A204.1 (cell line): ENCODE results near the gene PRKAR1A.
"Not testable (repeated sequence)": the region's sequence is repeated elsewhere in the genome, so short reads cannot be mapped to it uniquely, and the experiment has no call there.

Experiments used
- FAIRE-seq: peaks from 2 replicates; lab custom pipeline; 2012; peaks lifted over from hg19 to GRCh38; lab: Jason Lieb, UNC

PRKAR1A gene

GRCh38 chr17:68511671-68512246 is 471 bp upstream of the PRKAR1A start:
- no peak for FAIRE-seq

- no peak for FAIRE-seq
Observed at GRCh38 chr17:68512960-68513474, 787 bp downstream of the PRKAR1A start.

DNA sequence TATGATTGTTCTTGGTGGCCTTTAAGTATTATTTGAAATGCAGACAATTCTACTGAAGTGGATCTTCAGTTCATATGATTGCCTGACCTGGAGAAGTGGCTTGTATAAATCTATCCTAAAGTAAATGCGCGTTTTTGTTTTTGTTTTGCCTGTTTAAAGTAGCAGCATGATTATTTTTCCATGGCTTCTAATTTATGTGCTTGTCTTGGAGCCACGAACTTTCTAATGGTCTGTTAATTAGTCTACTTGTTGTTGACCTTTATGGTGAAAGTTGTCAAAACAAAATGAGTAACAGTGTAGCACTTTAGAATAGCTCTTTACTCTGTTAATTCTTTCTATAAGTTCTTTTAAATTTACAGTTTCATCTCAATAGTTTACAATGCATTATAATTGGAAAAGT is 1.7 kb downstream of the PRKAR1A start:
- no peak for FAIRE-seq

DNA sequence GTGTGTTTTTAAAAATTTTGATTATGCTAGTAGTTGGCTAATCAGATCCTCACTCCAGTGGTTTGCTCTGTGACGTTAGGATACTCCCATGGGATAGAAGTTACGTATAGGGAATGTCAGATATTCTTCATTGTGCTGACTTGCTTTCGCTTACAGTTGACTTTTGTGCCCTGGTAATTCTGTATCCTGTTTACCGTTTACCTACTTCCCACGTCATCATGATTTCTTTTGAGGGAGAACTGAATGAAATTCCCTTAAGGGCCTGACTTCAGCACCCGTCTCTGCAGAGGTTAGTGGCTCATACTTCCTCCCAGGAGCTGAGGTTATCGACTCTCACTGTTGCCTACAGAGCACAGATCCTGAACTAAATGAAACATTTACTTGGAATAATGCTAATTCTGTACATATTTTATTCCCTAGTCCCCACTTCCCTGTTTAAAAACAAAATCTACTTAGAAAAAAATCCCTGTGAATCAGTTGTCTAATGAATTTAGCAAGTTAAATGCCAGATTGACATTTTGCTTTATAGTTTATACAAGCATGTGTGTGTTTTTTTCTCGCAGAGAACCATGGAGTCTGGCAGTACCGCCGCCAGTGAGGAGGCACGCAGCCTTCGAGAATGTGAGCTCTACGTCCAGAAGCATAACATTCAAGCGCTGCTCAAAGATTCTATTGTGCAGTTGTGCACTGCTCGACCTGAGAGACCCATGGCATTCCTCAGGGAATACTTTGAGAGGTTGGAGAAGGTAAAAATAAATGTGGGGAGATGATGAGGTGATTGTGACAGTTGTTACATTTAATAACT is 2.8 kb downstream of the PRKAR1A start:
- no peak for FAIRE-seq

GRCh38 chr17:68516732-68517131 is 4.5 kb downstream of the PRKAR1A start:
- no peak for FAIRE-seq

DNA sequence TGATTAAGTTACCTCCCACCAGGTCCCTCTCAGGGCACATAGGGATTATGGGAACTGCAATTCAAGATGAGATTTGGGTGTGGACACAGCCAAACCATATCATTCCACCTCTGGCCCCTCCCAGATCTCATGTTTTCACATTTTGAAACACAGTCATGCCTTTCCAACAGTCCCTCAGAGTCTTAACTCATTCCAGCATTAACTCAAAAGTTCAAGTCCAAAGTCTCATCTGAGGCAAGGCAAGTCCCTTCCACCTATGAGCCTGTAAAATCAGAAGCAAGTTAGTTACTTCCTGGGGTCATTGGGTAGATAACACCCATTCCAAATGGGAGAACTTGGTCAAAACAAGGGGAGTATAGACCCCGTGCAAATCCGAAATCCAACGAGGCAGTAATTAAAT is 5.4 kb downstream of the PRKAR1A start:
- FAIRE-seq = not testable (repeated sequence)

- FAIRE-seq = no peak
Observed at GRCh38 chr17:68518063-68518815, 6.0 kb downstream of the PRKAR1A start.

- FAIRE-seq = not testable (repeated sequence)
Observed at GRCh38 chr17:68519051-68519450, 6.8 kb downstream of the PRKAR1A start.

DNA sequence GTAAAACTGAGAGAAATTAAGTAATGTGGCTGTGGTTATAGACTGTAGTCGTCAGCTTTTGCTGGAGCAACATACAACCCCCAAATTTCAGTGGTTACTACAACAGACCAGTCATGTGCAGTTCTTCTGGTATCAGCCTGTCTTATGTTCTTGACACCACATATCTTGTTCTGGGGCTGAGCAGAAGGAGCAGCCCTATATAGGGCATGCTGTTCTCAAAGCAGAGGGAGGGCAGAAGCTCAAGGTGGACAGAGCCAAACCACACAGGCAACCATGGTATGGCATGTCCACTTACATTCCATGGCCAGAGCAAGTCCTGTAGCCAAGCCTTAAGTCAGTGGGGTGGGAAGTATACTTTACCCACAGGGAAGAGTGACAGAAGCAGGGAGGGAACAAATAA is 7.7 kb downstream of the PRKAR1A start:
- no peak for FAIRE-seq

GRCh38 chr17:68522266-68522665 is 10.0 kb downstream of the PRKAR1A start:
- FAIRE-seq = no peak

GRCh38 chr17:68526548-68526947 is 14.3 kb downstream of the PRKAR1A start:
- FAIRE-seq = no peak

DNA sequence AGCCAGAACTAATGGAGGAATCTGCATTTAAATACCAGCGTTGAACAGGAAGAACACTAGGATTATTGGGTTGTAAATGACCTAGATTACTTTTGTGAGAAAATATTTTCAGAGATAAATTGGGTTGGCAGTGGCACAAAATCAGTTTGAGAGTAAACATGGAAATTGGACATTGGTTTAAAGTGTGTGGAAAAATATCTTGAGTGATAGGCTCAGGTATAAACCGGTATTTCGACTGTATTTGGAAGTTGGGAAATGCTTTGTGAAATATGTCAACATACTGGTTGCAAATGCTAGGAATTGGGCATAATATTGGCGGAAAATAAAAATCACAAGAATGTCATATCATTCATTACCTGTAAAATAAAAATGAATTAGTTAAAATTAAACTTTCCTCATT is 15.1 kb downstream of the PRKAR1A start:
- FAIRE-seq = no peak

- no peak for FAIRE-seq
Observed at GRCh38 chr17:68531252-68531651, 19.0 kb downstream of the PRKAR1A start.

DNA sequence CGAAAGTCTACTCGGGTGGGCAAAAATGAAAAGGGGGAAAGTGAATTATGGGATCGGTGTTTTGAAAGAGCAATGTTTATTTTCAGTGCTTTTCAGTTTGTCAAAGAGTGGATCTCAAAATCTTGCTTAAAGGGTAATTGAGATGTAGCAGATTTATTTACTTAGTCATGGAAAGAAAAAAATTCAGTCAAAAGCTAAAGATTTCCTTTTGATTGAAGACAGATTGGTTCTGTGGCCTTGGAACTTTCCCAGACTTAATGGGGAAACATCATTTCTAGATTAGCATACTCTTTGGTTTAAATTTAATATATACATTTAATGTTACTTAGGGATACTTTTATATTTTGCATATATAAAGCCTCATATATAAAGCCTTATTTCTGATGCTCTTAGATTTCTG is 20.6 kb downstream of the PRKAR1A start:
- FAIRE-seq = no peak

DNA sequence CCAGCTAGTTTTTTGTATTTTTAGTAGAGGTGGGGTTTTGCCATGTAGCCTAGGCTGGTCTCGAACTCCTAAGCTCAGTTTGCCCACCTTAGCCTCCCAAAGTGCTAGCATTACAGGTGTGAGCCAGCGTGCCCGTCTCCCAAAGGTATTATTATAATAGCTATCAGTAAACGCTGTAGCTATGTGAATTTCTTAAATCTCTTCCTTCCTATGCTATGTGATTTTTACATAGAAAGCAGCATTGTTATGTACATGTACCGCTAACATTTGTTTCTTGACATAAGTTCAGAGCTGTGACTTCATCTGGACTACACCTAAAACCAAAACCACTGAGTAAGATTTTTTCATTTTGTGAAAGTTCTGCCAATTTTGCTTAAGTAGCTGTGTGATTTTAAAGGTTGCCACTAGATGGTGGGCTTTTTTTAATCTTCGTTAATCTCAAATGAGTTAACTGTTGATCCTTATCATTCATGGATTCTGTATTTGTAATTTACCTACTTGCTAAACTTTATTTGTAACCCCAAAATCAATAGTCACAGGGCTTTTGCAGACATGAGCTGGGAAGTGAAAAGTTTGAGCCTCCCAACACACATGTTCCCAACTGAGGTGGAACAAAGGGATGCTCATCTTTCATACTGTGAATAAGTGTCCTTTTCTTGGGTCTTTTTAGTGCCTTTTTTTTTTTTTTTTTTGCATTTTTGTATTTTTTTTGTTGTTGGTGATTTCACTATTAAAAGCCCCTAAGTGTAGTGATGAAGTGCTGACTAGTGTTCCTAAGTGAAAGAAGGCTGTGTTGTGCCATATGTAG is 21.9 kb downstream of the PRKAR1A start:
- peak; percentile 85 for FAIRE-seq

DNA sequence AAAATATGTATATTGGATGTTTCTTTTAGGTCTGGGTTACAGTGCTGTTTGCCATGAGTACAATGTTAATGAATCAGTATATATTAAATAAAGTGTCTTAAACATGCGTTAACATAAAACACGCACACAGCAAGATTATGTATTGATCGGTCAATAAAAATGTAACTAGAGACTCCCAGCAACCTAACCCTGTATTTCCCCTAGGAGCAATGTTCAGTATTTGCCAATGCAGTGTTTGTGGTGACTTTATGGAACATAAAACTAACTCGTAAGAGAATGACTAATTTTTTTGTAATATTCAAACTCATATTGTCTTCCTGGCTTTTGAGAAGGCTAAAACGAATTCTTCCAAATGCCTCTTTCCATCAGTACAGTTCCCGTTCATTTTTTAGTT is 22.5 kb downstream of the PRKAR1A start:
- FAIRE-seq = no peak

GRCh38 chr17:68535922-68536321 is 23.7 kb downstream of the PRKAR1A start:
- FAIRE-seq = no peak

- FAIRE-seq = no peak
Observed at GRCh38 chr17:68539548-68540467, 27.6 kb downstream of the PRKAR1A start.

GRCh38 chr17:68540981-68541380 is 28.8 kb downstream of the PRKAR1A start:
- FAIRE-seq = no peak

DNA sequence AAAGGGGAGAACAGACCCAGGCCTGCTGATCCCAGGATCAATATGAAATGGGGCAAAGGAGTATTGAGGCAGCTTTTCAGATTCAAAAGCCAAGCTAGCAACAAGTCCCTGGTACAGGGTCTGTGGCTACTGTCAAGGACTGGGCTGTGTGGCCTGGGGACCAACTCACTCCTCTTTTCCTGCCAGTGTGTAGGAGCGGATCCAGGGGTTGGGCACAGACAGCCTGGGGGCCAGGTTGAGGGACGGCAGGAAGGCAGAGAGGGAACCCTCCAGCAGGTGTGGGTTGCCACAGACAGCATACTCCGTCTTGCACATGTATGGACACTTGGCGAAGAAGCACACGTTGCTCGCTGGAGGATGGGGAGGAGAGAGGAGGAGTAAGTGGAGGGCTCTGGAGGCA is 29.6 kb downstream of the PRKAR1A start:
- FAIRE-seq = no peak
